Epithelial cell of esophagus (primary cell): ENCODE data around the gene RGL3.
"Not testable (repeated sequence)": the region's sequence is repeated elsewhere in the genome, so short reads cannot be mapped to it uniquely, and the experiment has no call there.

Source experiments
- DNase-seq: peaks from one replicate; pipeline ENCODE4 v3.0.0; 2010; ENCODE audit warnings: low read depth
- H3K4me3 ChIP-seq: 2 replicates; pipeline ENCODE4 v1.5.1; 2011; ENCODE audit warnings: mild to moderate bottlenecking, low read length, control low read depth
- TF ChIP-seq, protein P1 (sequence below): IDR thresholded peaks from 2 replicates; pipeline ENCODE4 v1.5.1; 2011; ENCODE audit warnings: low read depth, mild to moderate bottlenecking, low read length, control low read depth, inconsistent platforms; ENCODE audit not compliant: insufficient read depth; ENCODE audit errors: missing control alignments

Gene RGL3

DNA sequence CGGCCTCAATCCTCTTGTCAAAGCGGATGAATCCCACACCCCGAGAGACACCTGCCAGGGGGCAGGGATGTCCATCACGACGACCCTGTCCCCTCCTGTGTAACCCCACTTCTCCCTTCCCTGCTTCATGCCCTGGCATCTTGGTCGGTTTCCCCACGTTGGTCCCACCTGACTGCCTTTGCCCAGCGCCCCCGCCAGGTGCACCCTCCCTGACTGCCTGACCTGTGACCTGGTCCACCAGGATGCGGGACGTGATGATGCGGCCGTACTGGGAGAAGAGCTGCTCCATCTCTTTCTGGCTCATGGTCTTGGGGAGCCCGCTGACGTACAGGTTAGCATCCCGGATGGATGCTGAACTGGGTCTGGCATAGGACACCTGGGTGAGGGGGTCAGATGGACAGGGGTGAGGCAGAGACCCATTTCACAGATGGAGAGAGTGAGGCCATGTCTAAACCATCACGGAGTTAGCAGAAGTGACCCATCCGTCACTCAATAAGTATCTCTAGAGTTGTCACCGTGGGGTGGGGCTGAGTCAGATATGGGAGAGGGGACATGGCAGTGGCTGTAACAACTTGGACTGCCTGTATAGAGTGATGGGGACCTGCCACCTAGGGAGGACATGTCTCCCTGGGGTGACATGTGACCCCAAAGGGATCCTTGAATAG, 39.3 kb upstream of the RGL3 start:
- H3K4me3 ChIP-seq = no peak overlapping the region
- TF ChIP-seq, protein P1, sequence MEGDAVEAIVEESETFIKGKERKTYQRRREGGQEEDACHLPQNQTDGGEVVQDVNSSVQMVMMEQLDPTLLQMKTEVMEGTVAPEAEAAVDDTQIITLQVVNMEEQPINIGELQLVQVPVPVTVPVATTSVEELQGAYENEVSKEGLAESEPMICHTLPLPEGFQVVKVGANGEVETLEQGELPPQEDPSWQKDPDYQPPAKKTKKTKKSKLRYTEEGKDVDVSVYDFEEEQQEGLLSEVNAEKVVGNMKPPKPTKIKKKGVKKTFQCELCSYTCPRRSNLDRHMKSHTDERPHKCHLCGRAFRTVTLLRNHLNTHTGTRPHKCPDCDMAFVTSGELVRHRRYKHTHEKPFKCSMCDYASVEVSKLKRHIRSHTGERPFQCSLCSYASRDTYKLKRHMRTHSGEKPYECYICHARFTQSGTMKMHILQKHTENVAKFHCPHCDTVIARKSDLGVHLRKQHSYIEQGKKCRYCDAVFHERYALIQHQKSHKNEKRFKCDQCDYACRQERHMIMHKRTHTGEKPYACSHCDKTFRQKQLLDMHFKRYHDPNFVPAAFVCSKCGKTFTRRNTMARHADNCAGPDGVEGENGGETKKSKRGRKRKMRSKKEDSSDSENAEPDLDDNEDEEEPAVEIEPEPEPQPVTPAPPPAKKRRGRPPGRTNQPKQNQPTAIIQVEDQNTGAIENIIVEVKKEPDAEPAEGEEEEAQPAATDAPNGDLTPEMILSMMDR = no peak
- DNase-seq = no peak

DNA sequence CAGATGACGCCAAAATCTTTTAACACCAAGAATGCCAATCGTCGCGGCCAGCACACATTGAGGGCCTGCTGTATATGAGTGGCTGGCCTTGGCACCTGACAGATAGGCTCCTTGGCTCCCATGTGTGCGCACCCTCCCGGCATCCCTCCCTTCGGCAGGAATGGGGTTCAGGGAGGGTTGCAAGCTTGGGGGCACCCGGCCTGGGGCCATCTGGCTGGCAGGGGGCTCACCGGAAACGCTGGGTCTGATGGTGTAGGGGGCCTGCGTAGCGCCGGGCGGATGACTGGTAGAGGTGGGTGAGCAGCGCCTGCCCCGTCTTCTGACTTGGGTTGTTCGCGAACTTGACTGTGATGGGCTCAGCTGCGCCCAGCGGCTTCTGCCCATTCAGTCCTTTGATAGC, 38.7 kb upstream of the RGL3 start:
- TF ChIP-seq, protein P1 = no peak
- DNase-seq = no peak
- H3K4me3 ChIP-seq = no peak overlapping the region

DNA sequence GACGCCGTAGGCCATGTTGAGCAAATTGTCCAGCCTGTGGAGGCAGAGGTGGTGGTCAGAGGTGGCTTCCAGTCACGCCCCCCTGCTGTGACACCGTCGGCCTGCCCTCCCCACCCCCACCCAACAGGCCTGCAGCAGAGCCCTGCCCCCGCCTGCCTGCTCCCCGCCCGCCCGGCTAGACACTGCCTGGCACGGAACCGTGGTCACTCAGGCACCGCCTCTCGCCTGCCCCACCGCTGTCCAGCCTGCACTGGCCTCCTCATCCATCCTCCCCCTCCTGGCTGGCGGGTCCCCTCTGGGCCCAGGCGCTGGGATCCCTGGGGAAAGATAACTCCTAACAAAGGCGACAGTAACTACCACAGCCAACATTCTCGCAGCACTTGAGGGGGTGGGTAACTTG, 38.0 kb upstream of the RGL3 start:
- TF ChIP-seq, protein P1 = no peak
- H3K4me3 ChIP-seq = no peak overlapping the region
- DNase-seq = no peak

DNA sequence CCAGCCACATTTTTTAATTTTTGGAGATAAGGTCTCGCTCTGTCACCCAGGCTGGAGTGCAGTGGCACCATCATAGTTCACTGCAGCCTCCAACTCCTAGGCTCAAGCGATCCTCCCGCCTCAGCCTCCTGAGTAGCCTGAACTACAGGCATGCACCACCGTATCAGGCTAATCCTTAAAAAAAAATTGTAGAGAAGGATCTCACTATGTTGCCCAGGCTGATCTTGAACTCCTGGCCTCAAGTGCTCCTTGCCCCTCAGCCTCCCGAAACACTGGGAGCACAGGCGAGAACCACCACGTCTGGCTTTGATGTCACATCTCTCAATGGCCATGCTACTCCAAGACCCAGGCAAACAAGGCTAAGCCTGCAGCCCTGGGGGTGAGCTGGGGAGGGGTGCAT, 37.5 kb upstream of the RGL3 start:
- TF ChIP-seq, protein P1 = no peak
- no peak overlapping the region for H3K4me3 ChIP-seq
- DNase-seq = no peak

DNA sequence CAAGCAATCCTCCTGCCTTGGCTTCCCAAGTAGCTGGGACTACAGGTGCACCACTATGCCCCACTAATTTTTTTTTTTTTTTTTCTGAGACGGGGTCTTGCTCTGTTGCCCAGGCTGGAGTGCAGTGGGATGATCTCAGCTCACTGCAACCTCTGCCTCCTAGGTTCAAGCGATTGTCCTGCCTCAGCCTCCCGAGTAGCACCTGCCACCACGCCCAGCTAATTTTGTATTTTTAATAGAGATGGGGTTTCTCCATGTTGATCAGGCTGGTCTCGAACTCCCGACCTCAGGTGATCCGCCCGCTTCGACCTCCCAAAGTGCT, 36.1 kb upstream of the RGL3 start:
- not testable (repeated sequence) for DNase-seq, H3K4me3 ChIP-seq

DNA sequence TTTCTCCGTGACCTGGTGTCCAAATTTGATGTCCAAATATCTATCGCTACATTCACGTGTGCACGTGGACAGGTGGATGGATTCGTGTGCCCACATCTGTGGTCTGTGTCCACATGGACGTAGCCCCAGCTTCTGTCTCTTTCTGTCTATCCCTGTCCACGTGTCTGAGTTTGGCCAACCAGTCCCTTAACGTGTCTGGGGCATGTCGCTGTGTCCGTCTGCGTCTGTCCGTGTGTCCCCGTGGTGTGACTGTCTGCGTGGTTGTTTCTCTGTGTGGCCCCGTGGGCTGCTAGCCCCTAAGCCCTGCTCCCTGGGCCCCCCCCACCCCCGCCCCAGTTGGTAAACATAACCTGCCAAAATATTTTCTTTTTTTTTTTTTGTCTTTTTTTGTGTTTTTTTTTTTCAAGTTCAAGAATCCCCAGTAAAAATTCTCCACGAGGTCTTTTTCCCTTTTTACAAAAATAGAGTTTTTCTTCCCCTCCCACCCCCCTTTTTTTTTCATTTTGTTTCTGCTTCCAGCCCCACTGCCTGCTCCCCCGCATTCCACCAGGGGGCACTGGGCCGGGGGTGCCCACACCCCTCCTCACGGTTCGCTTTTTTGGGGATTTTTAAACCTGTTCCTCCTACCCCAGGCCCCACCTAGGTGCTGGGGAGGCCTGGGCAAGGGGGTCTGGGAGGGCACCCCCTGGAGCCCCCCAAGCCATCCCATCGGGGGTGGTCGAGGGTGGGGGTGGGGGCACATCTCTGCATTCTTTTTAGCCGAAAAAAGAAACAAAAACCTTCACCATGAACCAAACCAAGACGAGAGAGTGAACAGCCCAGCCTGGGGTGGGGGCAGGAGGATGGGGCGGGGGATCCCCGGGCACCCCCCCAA, 34.6 kb upstream of the RGL3 start:
- TF ChIP-seq, protein P1 = peak; percentile 22
- no peak for DNase-seq
- H3K4me3 ChIP-seq = no peak overlapping the region

DNA sequence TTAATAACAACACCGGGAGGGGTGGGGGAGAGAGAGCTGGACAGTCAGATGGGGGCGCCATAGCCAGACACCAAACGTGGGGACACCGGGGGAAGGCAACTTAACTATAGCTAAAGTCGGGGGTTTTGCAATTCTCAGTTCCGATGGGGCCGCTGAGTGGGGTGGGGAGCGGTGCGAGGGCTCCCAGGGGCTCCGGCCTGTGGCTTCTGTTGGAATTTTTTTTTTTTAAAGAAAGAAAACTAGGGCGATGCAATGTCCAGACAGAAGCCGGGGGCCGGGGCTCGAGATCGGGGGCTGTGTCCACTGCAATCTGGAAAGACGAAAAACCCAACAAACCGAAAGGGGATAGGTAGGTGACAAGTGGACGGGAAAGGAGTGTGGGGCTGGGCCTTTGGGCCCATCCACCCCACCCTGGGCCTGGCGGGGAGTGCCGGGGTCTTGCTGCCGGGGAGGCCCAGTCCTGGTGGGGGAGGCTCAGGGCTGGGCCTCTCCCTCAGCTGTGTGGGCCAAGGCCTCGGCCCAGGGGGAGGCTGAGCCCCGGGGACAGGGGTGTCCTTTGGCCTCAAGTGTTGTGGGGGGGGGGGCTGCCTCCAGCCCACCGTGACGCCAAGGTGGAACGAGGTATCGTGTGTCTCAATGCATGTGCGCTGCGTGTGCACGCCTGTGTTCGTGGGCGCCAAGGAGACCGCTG, 33.7 kb upstream of the RGL3 start:
- TF ChIP-seq, protein P1 = no peak
- no peak for DNase-seq
- H3K4me3 ChIP-seq = no peak overlapping the region
